ENCODE measurements around the gene POLR1D. TPM values are rescaled to one million over a fixed set of nuclear protein-coding genes. Genes with fewer than 3 reads are reported as not detected.

POLR1D gene
- total and polyA plus RNA-seq, 4 donors = 31.4 to 45.0 (median 33.6) TPM

DNA sequence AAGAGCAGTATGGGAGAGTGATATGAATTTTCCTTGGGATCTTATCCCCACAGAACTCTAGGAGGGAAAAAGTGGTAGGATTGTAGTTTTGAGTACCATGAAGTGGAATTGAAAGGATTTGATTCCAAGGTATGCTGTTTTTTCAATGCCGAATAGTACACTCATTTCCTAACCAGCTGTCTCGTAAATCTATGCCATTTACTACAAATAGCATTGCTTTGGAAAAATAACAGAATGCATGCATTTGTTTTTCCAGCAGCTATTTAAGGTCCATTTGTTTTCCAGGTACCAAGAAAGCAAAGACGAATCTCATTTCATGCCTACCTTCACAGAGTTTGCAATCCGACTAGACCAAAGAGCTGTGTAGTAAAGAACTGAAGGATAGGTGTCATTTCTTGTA is 10.5 kb downstream of the POLR1D start:
- no peak overlapping the region for H3K9ac ChIP-seq (ENCODE audit: low read depth in 1 of 2, low read length in 2 of 2)
- TF ChIP-seq RXRA (IDR thresholded peaks at IDR 0.05) (no peak), YY1 (IDR thresholded peaks at IDR 0.05) (no peak), FOXA1 (IDR thresholded peaks at IDR 0.05) (no peak), HNF4A (conservative IDR thresholded peaks at IDR 0.05) (no peak), TAF1 (conservative IDR thresholded peaks at IDR 0.05) (no peak), GABPA (IDR thresholded peaks at IDR 0.05 in 1 of 2, conservative IDR thresholded peaks at IDR 0.05 in 1 of 2) (no peak), NR2F2 (IDR thresholded peaks at IDR 0.05) (no peak), EGR1 (IDR thresholded peaks at IDR 0.05; ENCODE audit: low read depth in 2 of 2) (no peak), HNF4G (IDR thresholded peaks at IDR 0.05) (no peak), RAD21 (IDR thresholded peaks at IDR 0.05) (no peak), JUND (IDR thresholded peaks at IDR 0.05) (no peak), SP1 (IDR thresholded peaks at IDR 0.05) (no peak), FOXA2 (IDR thresholded peaks at IDR 0.05) (no peak)
- TF ChIP-seq, protein P1, sequence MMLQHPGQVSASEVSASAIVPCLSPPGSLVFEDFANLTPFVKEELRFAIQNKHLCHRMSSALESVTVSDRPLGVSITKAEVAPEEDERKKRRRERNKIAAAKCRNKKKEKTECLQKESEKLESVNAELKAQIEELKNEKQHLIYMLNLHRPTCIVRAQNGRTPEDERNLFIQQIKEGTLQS (IDR thresholded peaks at IDR 0.05) = no peak
- TF ChIP-seq, protein P2, sequence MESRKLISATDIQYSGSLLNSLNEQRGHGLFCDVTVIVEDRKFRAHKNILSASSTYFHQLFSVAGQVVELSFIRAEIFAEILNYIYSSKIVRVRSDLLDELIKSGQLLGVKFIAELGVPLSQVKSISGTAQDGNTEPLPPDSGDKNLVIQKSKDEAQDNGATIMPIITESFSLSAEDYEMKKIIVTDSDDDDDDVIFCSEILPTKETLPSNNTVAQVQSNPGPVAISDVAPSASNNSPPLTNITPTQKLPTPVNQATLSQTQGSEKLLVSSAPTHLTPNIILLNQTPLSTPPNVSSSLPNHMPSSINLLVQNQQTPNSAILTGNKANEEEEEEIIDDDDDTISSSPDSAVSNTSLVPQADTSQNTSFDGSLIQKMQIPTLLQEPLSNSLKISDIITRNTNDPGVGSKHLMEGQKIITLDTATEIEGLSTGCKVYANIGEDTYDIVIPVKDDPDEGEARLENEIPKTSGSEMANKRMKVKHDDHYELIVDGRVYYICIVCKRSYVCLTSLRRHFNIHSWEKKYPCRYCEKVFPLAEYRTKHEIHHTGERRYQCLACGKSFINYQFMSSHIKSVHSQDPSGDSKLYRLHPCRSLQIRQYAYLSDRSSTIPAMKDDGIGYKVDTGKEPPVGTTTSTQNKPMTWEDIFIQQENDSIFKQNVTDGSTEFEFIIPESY (IDR thresholded peaks at IDR 0.05) = no peak
- TF ChIP-seq, protein P3, sequence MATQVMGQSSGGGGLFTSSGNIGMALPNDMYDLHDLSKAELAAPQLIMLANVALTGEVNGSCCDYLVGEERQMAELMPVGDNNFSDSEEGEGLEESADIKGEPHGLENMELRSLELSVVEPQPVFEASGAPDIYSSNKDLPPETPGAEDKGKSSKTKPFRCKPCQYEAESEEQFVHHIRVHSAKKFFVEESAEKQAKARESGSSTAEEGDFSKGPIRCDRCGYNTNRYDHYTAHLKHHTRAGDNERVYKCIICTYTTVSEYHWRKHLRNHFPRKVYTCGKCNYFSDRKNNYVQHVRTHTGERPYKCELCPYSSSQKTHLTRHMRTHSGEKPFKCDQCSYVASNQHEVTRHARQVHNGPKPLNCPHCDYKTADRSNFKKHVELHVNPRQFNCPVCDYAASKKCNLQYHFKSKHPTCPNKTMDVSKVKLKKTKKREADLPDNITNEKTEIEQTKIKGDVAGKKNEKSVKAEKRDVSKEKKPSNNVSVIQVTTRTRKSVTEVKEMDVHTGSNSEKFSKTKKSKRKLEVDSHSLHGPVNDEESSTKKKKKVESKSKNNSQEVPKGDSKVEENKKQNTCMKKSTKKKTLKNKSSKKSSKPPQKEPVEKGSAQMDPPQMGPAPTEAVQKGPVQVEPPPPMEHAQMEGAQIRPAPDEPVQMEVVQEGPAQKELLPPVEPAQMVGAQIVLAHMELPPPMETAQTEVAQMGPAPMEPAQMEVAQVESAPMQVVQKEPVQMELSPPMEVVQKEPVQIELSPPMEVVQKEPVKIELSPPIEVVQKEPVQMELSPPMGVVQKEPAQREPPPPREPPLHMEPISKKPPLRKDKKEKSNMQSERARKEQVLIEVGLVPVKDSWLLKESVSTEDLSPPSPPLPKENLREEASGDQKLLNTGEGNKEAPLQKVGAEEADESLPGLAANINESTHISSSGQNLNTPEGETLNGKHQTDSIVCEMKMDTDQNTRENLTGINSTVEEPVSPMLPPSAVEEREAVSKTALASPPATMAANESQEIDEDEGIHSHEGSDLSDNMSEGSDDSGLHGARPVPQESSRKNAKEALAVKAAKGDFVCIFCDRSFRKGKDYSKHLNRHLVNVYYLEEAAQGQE (IDR thresholded peaks at IDR 0.05) = no peak
- TF ChIP-seq, protein P4, sequence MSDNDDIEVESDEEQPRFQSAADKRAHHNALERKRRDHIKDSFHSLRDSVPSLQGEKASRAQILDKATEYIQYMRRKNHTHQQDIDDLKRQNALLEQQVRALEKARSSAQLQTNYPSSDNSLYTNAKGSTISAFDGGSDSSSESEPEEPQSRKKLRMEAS (IDR thresholded peaks at IDR 0.05) = no peak
- TF ChIP-seq, protein P5, sequence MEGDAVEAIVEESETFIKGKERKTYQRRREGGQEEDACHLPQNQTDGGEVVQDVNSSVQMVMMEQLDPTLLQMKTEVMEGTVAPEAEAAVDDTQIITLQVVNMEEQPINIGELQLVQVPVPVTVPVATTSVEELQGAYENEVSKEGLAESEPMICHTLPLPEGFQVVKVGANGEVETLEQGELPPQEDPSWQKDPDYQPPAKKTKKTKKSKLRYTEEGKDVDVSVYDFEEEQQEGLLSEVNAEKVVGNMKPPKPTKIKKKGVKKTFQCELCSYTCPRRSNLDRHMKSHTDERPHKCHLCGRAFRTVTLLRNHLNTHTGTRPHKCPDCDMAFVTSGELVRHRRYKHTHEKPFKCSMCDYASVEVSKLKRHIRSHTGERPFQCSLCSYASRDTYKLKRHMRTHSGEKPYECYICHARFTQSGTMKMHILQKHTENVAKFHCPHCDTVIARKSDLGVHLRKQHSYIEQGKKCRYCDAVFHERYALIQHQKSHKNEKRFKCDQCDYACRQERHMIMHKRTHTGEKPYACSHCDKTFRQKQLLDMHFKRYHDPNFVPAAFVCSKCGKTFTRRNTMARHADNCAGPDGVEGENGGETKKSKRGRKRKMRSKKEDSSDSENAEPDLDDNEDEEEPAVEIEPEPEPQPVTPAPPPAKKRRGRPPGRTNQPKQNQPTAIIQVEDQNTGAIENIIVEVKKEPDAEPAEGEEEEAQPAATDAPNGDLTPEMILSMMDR (IDR thresholded peaks at IDR 0.05; ENCODE audit: low read depth, low read length, missing input control) = no peak
- no peak for DNase-seq (ENCODE audit: low spot score)
- no peak overlapping the region for H3K27ac ChIP-seq (ENCODE audit: low read depth in 1 of 2, low read length in 2 of 2)
- no peak overlapping the region for H3K4me3 ChIP-seq (ENCODE audit: low read depth in 1 of 3, low read length in 3 of 3)
- WGBS = 95% methylated on average over 4 of the region's 4 CpGs
- peaks cover 0 to 6% (median under 1%) of the 10 kb centered on the region in 4 donors for H3K4me1 ChIP-seq (ENCODE audit: control insufficient read depth in 4 of 4, insufficient read depth in 4 of 4, low read length in 3 of 4)
- H3K27me3 ChIP-seq (ENCODE audit: control insufficient read depth in 4 of 4, insufficient read depth in 4 of 4, low read length in 3 of 4) = no peaks in the 10 kb centered on the region
- H3K9me3 ChIP-seq (ENCODE audit: control insufficient read depth in 4 of 4, low read length in 3 of 4) = no peaks in the 10 kb centered on the region
- H3K36me3 ChIP-seq (ENCODE audit: control insufficient read depth in 4 of 4, insufficient read depth in 3 of 4, low read depth in 1 of 4, low read length in 3 of 4) = no peaks in the 10 kb centered on the region
